HEK293 (cell line): ENCODE data around the gene MED14.

Experiments
- BCL6B ChIP-seq: fragments of 450-650 bp; formaldehyde crosslinking; IDR thresholded peaks from 2 replicates; pipeline ENCODE4 v1.5.1; 2017; ENCODE audit warnings: missing biosample characterization, missing genetic modification characterization
- CTCF ChIP-seq: fragments of 450-650 bp; formaldehyde crosslinking; IDR thresholded peaks from 2 replicates; pipeline ENCODE4 v1.5.1; 2016; ENCODE audit warnings: missing biosample characterization, missing genetic modification characterization
- ZBTB26 ChIP-seq: fragments of 450-650 bp; formaldehyde crosslinking; optimal IDR thresholded peaks from 2 replicates; pipeline ENCODE3; 2016; ENCODE audit warnings: missing biosample characterization, mild to moderate bottlenecking, missing genetic modification characterization
- ZBTB8A ChIP-seq: fragments of 450-650 bp; formaldehyde crosslinking; IDR thresholded peaks from 2 replicates; pipeline ENCODE4 v1.5.1; 2016; ENCODE audit warnings: missing biosample characterization, missing genetic modification characterization
- ZNF561 ChIP-seq: fragments of 450-650 bp; IDR thresholded peaks from 2 replicates; pipeline ENCODE4 v1.5.1; 2018; ENCODE audit warnings: missing biosample characterization, missing genetic modification characterization, borderline replicate concordance
- ZNF580 ChIP-seq: fragments of 450-650 bp; formaldehyde crosslinking; IDR thresholded peaks from 2 replicates; pipeline ENCODE4 v1.5.1; 2016; ENCODE audit warnings: missing biosample characterization, missing genetic modification characterization
- ZNF610 ChIP-seq: fragments of 450-650 bp; formaldehyde crosslinking; IDR thresholded peaks from 2 replicates; pipeline ENCODE4 v1.5.1; 2016; ENCODE audit warnings: missing biosample characterization, missing genetic modification characterization, borderline replicate concordance
- ZNF660 ChIP-seq: fragments of 450-650 bp; IDR thresholded peaks from 2 replicates; pipeline ENCODE4 v1.5.1; 2018; ENCODE audit warnings: missing biosample characterization, mild to moderate bottlenecking, missing genetic modification characterization
- ZNF792 ChIP-seq: fragments of 450-650 bp; formaldehyde crosslinking; IDR thresholded peaks from 2 replicates; pipeline ENCODE4 v1.5.1; 2016; ENCODE audit warnings: missing biosample characterization, missing genetic modification characterization
- ZSCAN18 ChIP-seq: fragments of 450-650 bp; formaldehyde crosslinking; IDR thresholded peaks from 2 replicates; pipeline ENCODE4 v1.5.1; 2016; ENCODE audit warnings: missing biosample characterization, missing genetic modification characterization
- TF ChIP-seq, protein P1 (sequence below): fragments of 450-650 bp; formaldehyde crosslinking; IDR thresholded peaks from 2 replicates; pipeline ENCODE4 v1.5.1; 2017; ENCODE audit warnings: missing biosample characterization, missing genetic modification characterization

DNA sequence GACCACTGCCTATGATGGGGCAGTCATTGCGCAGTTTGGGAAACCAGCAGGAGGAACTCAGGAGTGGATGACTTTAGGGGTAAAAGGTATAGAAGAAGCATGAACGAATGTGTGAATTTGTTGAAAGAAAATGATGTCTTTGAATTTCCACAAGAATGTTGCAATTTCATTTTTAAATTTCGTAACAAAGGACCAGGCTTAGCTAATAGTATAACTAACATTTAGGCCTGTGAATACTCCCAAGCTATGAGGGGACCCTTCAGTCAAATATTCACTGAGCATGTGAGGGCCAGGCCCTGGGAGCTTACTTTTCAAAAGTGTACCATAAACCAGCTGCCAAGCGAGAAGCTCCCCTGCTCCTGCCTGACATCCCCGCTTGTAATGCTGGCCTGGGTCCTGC is 106.8 kb downstream of the MED14 start:
- TF ChIP-seq ZNF561 (tag by site-specific recombination) (no peak), ZBTB26 (tag by site-specific recombination) (no peak), CTCF (tag by site-specific recombination) (no peak), ZNF610 (no peak), ZNF660 (tag by site-specific recombination) (no peak), BCL6B (no peak), ZNF792 (tag by site-specific recombination) (no peak), ZBTB8A (tag by site-specific recombination) (no peak), ZSCAN18 (tag by site-specific recombination) (no peak), ZNF580 (tag by site-specific recombination) (no peak)
- TF ChIP-seq, protein P1, sequence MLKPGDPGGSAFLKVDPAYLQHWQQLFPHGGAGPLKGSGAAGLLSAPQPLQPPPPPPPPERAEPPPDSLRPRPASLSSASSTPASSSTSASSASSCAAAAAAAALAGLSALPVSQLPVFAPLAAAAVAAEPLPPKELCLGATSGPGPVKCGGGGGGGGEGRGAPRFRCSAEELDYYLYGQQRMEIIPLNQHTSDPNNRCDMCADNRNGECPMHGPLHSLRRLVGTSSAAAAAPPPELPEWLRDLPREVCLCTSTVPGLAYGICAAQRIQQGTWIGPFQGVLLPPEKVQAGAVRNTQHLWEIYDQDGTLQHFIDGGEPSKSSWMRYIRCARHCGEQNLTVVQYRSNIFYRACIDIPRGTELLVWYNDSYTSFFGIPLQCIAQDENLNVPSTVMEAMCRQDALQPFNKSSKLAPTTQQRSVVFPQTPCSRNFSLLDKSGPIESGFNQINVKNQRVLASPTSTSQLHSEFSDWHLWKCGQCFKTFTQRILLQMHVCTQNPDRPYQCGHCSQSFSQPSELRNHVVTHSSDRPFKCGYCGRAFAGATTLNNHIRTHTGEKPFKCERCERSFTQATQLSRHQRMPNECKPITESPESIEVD (tag by site-specific recombination): no peak
